K562 (cell line): ENCODE measurements around the gene FAM20C.

Experiments used
- NCOA1 ChIP-seq: fragments of 450-650 bp; IDR thresholded peaks from 2 replicates; pipeline ENCODE4 v1.6.1; 2016; ENCODE audit warnings: low read depth
- POLR2A ChIP-seq: fragments of 450-650 bp; conservative IDR thresholded peaks from 2 replicates; pipeline ENCODE4 v1.6.1; 2016
- RAD21 ChIP-seq, 2 experiments: fragments of 250-450 bp in 1 of 2; fragments of 450-650 bp in 1 of 2; sonication (Bioruptor Pico) in 1 of 2; formaldehyde crosslinking in 1 of 2; IDR thresholded peaks in 1 of 2; conservative IDR thresholded peaks in 1 of 2; 2 replicates each; pipeline versions ENCODE4 v1.4.0 to v1.8.0; 2020 to 2022; ENCODE audit warnings: mild to moderate bottlenecking in 2 of 2, moderate library complexity in 1 of 2
- ZBTB1 ChIP-seq: sonication (generic); formaldehyde crosslinking; IDR thresholded peaks from 2 replicates; pipeline ENCODE4 v1.8.1; 2023; ENCODE audit warnings: missing genetic modification reagents, low read depth, mild to moderate bottlenecking, borderline replicate concordance
- TF ChIP-seq, protein P1 (sequence below): fragments of 250-450 bp; sonication (Bioruptor Pico); IDR thresholded peaks from 2 replicates; pipeline ENCODE4 v1.4.0; 2020; ENCODE audit warnings: mild to moderate bottlenecking, moderate library complexity
- TF ChIP-seq, protein P2 (sequence below): sonication (generic); formaldehyde crosslinking; IDR thresholded peaks from 2 replicates; pipeline ENCODE4 v1.8.1; 2022; ENCODE audit warnings: missing genetic modification reagents

DNA sequence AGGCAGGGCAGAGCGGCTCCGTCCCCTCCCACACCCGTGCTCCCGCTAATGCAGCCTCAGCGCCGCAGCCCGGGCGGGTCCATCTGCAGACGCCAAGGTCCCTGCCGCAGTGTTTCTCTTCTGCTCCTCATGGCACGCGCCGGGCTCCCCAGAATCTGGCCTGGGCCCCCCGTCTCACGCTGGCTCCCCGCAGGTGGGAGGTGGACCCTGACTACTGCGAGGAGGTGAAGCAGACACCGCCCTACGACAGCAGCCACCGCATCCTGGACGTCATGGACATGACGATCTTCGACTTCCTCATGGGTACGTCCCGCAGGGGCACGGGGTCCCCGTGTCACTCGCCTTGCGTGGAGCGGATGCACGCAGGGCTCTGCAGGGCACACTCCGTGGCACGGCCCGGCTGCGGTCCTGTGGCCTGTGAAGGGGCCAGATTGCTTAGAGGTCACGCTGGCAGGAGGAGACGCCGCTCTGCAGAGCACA is 64.1 kb downstream of the FAM20C start:
- TF ChIP-seq ZBTB1 (CRISPR knock-in tag) (no peak), RAD21 (CRISPR knock-in tag; conservative IDR thresholded peaks at IDR 0.05 in 1 of 2, IDR thresholded peaks at IDR 0.05 in 1 of 2) (no peak), POLR2A (no peak), NCOA1 (no peak)
- TF ChIP-seq, protein P1, sequence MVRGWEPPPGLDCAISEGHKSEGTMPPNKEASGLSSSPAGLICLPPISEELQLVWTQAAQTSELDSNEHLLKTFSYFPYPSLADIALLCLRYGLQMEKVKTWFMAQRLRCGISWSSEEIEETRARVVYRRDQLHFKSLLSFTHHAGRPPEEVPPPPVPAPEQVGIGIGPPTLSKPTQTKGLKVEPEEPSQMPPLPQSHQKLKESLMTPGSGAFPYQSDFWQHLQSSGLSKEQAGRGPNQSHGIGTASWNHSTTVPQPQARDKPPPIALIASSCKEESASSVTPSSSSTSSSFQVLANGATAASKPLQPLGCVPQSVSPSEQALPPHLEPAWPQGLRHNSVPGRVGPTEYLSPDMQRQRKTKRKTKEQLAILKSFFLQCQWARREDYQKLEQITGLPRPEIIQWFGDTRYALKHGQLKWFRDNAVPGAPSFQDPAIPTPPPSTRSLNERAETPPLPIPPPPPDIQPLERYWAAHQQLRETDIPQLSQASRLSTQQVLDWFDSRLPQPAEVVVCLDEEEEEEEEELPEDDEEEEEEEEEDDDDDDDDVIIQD (CRISPR knock-in tag) = no peak
- TF ChIP-seq, protein P2, sequence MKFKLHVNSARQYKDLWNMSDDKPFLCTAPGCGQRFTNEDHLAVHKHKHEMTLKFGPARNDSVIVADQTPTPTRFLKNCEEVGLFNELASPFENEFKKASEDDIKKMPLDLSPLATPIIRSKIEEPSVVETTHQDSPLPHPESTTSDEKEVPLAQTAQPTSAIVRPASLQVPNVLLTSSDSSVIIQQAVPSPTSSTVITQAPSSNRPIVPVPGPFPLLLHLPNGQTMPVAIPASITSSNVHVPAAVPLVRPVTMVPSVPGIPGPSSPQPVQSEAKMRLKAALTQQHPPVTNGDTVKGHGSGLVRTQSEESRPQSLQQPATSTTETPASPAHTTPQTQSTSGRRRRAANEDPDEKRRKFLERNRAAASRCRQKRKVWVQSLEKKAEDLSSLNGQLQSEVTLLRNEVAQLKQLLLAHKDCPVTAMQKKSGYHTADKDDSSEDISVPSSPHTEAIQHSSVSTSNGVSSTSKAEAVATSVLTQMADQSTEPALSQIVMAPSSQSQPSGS (CRISPR knock-in tag) = no peak
